ENCODE measurements around the gene IFITM2.
"Not testable (repeated sequence)": the region's sequence is repeated elsewhere in the genome, so short reads cannot be mapped to it uniquely, and the experiment has no call there.

The IFITM2 gene

DNA sequence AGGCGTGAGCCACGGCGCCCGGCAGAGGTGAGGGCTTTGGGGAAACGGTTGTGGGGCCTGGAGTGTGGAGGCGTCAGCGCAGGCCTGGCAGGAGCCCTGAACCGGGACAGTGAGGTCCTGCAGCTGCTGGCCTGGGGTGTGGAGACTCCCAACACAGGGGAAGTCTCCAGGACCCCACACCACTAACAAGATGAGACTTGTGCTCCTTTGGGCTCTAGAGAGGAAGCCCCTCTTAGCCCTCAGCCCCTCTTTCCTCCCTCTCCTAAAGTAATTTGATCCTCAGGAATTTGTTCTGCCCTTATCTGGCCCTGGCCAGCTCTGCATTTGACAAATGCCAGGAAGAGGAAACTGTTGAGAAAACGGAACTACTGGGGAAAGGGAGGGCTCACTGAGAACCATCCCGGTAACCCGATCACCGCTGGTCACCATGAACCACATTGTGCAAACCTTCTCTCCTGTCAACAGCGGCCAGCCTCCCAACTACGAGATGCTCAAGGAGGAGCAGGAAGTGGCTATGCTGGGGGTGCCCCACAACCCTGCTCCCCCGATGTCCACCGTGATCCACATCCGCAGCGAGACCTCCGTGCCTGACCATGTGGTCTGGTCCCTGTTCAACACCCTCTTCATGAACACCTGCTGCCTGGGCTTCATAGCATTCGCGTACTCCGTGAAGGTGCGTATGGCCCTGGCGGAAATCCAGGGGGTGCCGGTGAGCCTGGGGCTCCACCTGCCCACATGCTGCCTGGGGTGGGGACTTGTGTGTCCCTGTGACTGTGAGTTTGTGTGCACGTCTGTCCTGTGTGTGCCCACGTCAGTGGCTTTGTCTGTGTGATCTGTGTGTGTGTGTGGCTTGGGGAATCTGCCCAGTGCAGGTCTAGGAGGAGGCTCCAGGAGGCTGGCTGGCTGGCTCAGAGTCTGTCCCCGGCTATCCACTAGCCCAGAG is at the start of gene IFITM2:
TSS of gene IFITM2 (plus strand) at position 51 of the 943 bp plus-strand sequence. CDS start at position 428, 377 bp downstream.
- not testable (repeated sequence) for DNase-seq

DNA sequence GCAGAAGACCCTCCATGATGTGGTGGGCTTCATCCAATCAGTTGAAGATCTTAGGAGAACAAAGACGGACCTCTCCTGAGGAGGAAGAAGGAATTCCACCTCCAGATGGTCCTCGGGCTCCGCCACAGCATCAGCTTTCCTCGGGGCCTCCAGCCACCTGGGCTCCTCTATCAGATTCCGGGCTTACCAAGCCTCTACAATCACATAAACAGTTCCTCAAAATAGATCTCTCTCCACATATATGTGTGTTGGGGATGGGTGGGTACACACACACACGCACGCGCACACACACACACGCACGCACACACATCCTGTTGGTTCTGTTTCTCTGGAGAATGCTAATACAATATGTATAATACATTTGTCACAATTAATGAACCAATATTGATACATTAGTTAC is 48.2 kb upstream of the IFITM2 start:
- DNase-seq: no peak

GRCh38 chr11:261624-262023 is 46.0 kb upstream of the IFITM2 start:
- no peak for DNase-seq

GRCh38 chr11:266676-267439 is 40.8 kb upstream of the IFITM2 start:
- no peak for DNase-seq

DNA sequence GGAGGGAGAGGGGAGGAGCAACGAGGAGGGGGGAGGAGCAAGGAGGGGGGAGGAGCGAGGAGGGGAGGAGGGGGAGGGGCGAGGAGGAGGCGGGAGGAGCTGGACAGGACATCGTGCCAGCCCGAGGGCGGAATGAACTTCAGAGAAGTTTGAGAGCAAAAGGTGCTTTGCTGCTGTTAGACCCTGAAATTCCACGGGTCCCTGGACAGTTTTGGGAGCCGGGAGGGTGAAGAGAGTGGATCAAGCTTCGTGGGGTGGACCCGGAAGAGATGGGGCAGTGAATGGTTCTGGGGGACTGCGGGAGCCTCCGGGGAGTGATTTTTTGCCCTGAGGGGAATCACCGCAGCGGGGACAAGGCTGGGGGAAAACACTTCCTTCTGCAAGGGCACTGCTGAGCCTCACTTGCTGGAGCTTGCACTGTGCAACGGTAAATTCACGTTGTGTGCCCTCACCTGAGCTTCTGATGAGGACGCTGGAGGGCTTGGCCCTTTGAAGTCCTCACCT is 40.1 kb upstream of the IFITM2 start:
- DNase-seq: no peak

DNA sequence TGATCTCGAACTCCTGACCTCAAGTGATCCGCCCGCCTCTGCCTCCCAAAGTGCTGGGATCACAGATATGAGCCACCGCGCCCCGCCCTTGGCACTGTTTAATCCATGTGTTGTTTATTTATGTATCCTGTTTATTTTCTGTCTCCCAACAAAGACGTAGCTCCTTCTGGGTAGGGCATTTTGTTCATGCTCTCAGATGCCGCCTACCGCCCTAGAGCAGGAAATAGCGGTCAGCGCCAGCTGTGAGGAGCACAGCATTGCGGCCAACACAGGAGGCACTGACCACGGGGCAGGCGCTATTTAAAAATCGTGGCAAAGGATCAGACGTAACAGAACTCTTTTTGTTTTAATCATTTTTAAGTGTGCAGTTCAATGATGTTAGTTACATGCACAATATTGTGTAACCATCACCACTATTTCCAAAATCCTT is 38.9 kb upstream of the IFITM2 start:
- DNase-seq: peak; percentile 24

GRCh38 chr11:269146-269890 is 38.3 kb upstream of the IFITM2 start:
- no peak for DNase-seq

DNA sequence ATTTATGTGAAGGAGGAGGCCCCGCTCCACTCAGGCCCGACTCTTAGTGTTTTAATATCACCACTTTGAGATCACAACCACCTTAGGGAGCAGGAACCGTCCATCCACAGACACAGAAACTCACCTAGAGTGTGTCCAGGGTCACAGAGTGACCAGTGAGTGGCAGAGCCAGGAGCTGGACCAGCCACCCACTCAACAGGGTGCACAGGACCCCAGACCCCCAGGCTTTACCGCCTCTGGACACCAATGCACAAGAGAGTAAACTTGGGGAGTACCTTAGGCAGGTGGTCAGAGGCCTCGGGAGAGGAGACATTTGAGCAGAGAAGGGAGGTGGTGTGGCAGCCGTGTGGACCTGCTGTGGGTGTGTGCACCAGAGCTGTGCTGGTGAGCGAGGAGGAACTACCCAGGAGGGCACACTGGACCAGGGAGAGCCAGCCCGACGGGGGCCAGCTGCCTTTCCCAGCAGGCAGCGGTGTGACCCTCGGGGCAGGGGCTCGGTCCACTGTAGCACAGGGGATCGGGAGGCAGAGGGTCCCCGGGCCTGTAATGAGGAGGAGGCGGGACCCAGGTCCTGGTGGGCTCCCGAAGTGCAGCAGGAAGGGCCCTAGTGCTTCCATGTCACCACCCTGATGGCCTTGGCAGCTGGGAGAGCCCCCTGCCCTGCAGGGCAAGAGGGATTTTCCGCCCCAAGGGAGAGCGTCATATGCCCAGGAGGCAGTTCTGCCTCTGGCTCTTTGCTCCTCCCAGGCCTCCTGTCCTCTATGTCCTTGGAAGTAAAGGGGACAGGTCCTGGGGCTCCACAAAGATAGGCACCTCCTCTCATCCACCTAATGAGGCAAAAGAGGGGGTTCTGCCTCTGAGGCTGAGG is 36.9 kb upstream of the IFITM2 start:
- no peak for DNase-seq

DNA sequence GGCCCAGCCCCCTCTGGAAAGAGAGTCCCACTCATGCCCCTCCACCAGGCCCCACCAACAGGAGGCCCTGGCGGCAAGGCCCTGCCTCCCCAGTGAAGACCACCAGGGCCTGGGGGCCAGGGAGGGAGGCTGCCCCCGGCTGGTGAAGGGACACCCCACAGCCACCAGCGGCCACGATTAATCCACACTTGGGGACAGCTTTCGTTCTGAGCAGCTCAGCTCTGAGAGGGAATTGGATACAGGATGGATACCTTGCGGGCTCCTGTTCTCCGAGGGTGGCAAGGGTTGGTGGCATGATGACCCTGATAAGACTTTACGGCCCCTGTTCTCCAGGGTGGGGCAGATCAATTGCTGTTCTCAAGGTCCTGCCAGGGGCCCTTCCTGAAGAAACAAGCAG is 36.3 kb upstream of the IFITM2 start:
- DNase-seq: no peak

- DNase-seq: no peak
Measured at GRCh38 chr11:272195-272930, 35.3 kb upstream of the IFITM2 start.

GRCh38 chr11:272931-273198 is 34.8 kb upstream of the IFITM2 start:
- DNase-seq: no peak

DNA sequence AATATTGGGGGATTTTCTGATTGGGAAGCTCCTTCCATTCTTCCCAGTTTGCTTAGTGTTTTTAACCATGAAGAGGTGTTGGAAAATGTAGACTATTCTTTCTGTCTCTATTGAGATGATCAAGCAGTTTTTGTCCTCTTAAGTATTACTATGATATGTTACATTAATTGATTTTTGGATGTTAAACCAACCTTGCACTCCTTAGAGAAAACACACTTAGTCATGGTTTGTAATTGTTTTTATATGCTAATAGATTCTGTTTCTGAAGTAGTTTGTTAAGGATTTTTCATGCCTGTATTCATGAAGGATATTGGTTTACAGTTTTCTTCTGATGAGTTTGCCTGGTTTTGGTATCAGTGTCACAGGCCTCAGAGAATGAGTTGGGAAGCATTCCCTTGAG is 31.4 kb upstream of the IFITM2 start:
- DNase-seq: no peak

DNA sequence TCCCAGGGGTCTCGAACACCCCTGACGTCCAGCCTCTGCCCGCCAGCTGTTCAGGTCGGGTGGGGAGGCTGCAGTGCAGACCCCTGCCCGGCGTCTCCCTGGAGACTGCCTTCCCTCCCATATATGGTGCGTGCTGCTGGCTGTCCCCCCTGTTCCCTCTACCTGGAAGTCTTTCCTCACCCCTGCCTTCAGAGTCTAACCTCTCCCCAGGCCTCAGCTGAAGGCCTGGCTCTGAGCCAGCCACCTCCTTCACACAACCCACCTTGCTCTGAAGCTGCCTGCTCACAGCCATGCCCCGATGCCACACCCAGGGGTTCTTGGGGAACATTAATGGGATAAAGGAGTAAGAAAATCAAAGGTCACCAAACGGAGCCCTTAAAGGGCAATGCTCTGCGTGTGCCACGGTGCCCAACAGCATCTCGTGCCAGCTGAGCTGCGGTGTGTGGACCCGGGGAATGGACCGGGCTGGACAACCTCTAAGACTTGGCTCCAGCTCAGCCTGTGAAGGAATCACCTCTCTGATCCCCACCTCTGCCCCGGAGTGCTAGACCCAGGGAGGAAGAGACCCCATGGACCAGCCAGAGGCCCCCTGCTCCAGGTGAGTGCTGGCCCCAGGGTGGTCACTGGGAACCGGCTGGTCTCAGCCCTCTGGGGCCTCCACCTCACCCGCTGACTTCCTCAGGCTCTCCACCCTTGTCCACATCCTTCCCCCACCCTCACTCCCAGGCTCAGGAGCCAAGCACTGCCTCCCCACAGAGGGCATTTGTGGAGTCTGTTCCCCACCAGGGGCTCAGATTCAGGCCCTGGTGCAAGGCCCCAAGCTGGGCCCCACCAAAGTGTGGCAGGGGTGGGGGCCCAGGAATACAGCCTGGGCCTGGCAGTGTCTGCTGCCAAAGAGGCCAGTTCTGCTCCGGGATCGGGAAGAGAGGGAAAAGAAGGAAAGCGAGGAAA is 29.3 kb upstream of the IFITM2 start, which contains the start of gene NLRP6:
TSS of gene NLRP6 (plus strand) at position 407 of the 951 bp plus-strand sequence. CDS start at position 570, 163 bp downstream.
- no peak for DNase-seq

- DNase-seq: no peak
Measured at GRCh38 chr11:279040-279965, 28.3 kb upstream of the IFITM2 start.

DNA sequence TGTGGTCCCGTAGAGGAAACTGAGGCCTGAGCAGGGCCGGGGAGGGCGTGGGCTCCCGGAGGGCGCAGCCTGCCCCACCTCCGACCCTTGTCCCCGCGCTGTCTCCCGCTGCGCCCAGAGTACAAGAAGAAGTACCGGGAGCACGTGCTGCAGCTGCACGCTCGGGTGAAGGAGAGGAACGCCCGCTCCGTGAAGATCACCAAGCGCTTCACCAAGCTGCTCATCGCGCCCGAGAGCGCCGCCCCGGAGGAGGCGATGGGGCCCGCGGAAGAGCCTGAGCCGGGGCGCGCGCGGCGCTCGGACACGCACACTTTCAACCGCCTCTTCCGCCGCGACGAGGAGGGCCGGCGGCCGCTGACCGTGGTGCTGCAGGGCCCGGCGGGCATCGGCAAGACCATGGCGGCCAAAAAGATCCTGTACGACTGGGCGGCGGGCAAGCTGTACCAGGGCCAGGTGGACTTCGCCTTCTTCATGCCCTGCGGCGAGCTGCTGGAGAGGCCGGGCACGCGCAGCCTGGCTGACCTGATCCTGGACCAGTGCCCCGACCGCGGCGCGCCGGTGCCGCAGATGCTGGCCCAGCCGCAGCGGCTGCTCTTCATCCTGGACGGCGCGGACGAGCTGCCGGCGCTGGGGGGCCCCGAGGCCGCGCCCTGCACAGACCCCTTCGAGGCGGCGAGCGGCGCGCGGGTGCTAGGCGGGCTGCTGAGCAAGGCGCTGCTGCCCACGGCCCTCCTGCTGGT is 27.5 kb upstream of the IFITM2 start:
- DNase-seq: no peak

GRCh38 chr11:280706-281485 is 26.7 kb upstream of the IFITM2 start:
- DNase-seq: no peak

- DNase-seq: no peak
Measured at GRCh38 chr11:281486-282161, 26.0 kb upstream of the IFITM2 start.

All from midbrain (tissue), 1 donor.